SU-DHL-6 (cell line): ENCODE data around the gene MCOLN1.

Experiments used
- H2AFZ ChIP-seq: fragments of 200-600 bp; sonication (generic); 2 replicates; pipeline ENCODE4 v1.6.1; 2014; ENCODE audit warnings: low read depth, mild to moderate bottlenecking, moderate library complexity, mixed read lengths, antibody characterized with exemption, low read length; ENCODE audit not compliant: severe bottlenecking
- H3F3A ChIP-seq: fragments of 200-600 bp; shearing (Covaris generic); 2 replicates; pipeline ENCODE4 v1.6.0; 2016; ENCODE audit warnings: antibody characterized with exemption, mild to moderate bottlenecking; ENCODE audit not compliant: insufficient read depth
- H3K27ac ChIP-seq: fragments of 200-600 bp; sonication (generic); 2 replicates; pipeline ENCODE4 v1.5.1; 2016; ENCODE audit warnings: low read depth, mild to moderate bottlenecking, low read length, moderate library complexity, mixed read lengths
- H3K27me3 ChIP-seq: fragments of 200-600 bp; sonication (generic), shearing (Covaris generic); 2 replicates; pipeline ENCODE4 v1.6.0; 2014; ENCODE audit warnings: mild to moderate bottlenecking, low read length
- H3K36me3 ChIP-seq: fragments of 200-600 bp; sonication (generic); 2 replicates; pipeline ENCODE4 v1.6.1; 2014; ENCODE audit warnings: mild to moderate bottlenecking, low read length, mixed read lengths
- H3K4me2 ChIP-seq: fragments of 300-600, 200-600 bp; shearing (Covaris generic), sonication (generic); 2 replicates; pipeline ENCODE4 v1.6.0; 2014; ENCODE audit warnings: low read length, low read depth, mild to moderate bottlenecking; ENCODE audit not compliant: poor library complexity, severe bottlenecking
- H3K4me3 ChIP-seq: fragments of 200-600 bp; sonication (generic); 2 replicates; pipeline ENCODE4 v1.5.1; 2014; ENCODE audit warnings: antibody characterized with exemption, low read length, mild to moderate bottlenecking, mixed read lengths; ENCODE audit not compliant: insufficient read depth, poor library complexity, severe bottlenecking
- H3K79me2 ChIP-seq: fragments of 200-600 bp; sonication (generic); 2 replicates; pipeline ENCODE4 v1.6.1; 2014; ENCODE audit warnings: mild to moderate bottlenecking, low read length, moderate library complexity; ENCODE audit not compliant: insufficient read depth
- H3K9ac ChIP-seq: fragments of 200-600 bp; sonication (generic); 2 replicates; pipeline ENCODE4 v1.7.0; 2014; ENCODE audit warnings: mild to moderate bottlenecking, low read length
- H3K9me2 ChIP-seq: fragments of 200-600 bp; sonication (generic); replicated peaks from 2 replicates; pipeline ENCODE4 v1.6.1; 2014; ENCODE audit warnings: low read length; ENCODE audit not compliant: insufficient read depth
- H3K9me3 ChIP-seq: fragments of 200-600 bp; sonication (generic); 2 replicates; pipeline ENCODE4 v1.6.1; 2014; ENCODE audit warnings: low read length, mixed read lengths; ENCODE audit not compliant: insufficient read depth
- H4K20me1 ChIP-seq: fragments of 200-600 bp; sonication (generic); 2 replicates; pipeline ENCODE4 v1.6.1; 2014; ENCODE audit warnings: low read depth, mild to moderate bottlenecking, antibody characterized with exemption, low read length, moderate library complexity, mixed read lengths
- CTCF ChIP-seq: fragments of 200-600 bp; sonication (generic); IDR thresholded peaks from one replicate; pipeline ENCODE4 v1.5.1; 2017; ENCODE audit warnings: antibody characterized with exemption, mild to moderate bottlenecking, low read length, moderate library complexity; ENCODE audit not compliant: insufficient read depth, poor library complexity, severe bottlenecking
- EZH2phosphoT487 ChIP-seq: fragments of 200-600 bp; sonication (generic), shearing (Covaris generic); conservative IDR thresholded peaks from 2 replicates; pipeline ENCODE4 v1.6.1; 2018; ENCODE audit warnings: mild to moderate bottlenecking, antibody characterized with exemption, low read length, moderate library complexity, mixed read lengths

MCOLN1 gene

GRCh38 chr19:7520131-7521051 lies 2.0 kb upstream of the MCOLN1 start:
- no peak overlapping the region for H3K4me3 ChIP-seq
- H2AFZ ChIP-seq = no peak overlapping the region
- no peak overlapping the region for H3K4me2 ChIP-seq
- H4K20me1 ChIP-seq = no peaks in the 10 kb centered on the region
- no peaks in the 10 kb centered on the region for H3F3A ChIP-seq
- H3K9me2 ChIP-seq = no peaks in the 10 kb centered on the region
- H3K27ac ChIP-seq = no peak overlapping the region
- H3K9ac ChIP-seq = no peak overlapping the region
- H3K79me2 ChIP-seq = no peaks in the 10 kb centered on the region
- no peak for TF ChIP-seq EZH2phosphoT487
- TF ChIP-seq CTCF = no peak
- H3K27me3 ChIP-seq = no peaks in the 10 kb centered on the region
- no peaks in the 10 kb centered on the region for H3K36me3 ChIP-seq
- H3K9me3 ChIP-seq = no peaks in the 10 kb centered on the region

- Histone ChIP-seq H2AFZ (peak overlapping the region; percentile 77), H4K20me1 (no peaks in the 10 kb centered on the region), H3K36me3 (no peaks in the 10 kb centered on the region), H3K4me3 (peak overlapping the region; percentile 32), H3K27me3 (no peaks in the 10 kb centered on the region), H3K4me2 (peak overlapping the region; percentile 52), H3K79me2 (no peaks in the 10 kb centered on the region), H3K9me2 (no peaks in the 10 kb centered on the region), H3F3A (no peaks in the 10 kb centered on the region), H3K9me3 (no peaks in the 10 kb centered on the region), H3K27ac (no peak overlapping the region), H3K9ac (peak overlapping the region; percentile 77)
- TF ChIP-seq EZH2phosphoT487 = no peak
- no peak for TF ChIP-seq CTCF
Observed at GRCh38 chr19:7521551-7522071, 813 bp upstream of the MCOLN1 start.

- Histone ChIP-seq H2AFZ (peak overlapping the region; percentile 78), H3K36me3 (no peaks in the 10 kb centered on the region), H3K9me2 (no peaks in the 10 kb centered on the region), H3K4me2 (peak overlapping the region; percentile 93), H3K4me3 (peak overlapping the region; percentile 85), H4K20me1 (no peaks in the 10 kb centered on the region), H3K27ac (no peak overlapping the region), H3F3A (no peaks in the 10 kb centered on the region), H3K9ac (peak overlapping the region; percentile 77), H3K27me3 (no peaks in the 10 kb centered on the region), H3K79me2 (no peaks in the 10 kb centered on the region), H3K9me3 (no peaks in the 10 kb centered on the region)
- TF ChIP-seq CTCF (no peak), EZH2phosphoT487 (no peak)
Observed at GRCh38 chr19:7522923-7523667, 671 bp downstream of the MCOLN1 start.
